Colonic mucosa (tissue), 4 donors: Measurements from ENCODE around the gene EGFL6. TPM values are rescaled to one million over a fixed set of nuclear protein-coding genes. Genes with fewer than 3 reads are reported as not detected.

Source experiments
- DNase-seq: peaks from one replicate; pipeline ENCODE4 v3.0.0-alpha.2; 2020
- H3K27ac ChIP-seq: fragments of 200-600 bp; one replicate; pipeline ENCODE4 v1.8.0; 2021
- H3K27me3 ChIP-seq: fragments of 200-600 bp; one replicate; pipeline ENCODE4 v1.8.0; 2021
- H3K36me3 ChIP-seq: fragments of 200-600 bp; one replicate; pipeline ENCODE4 v1.8.0; 2021
- H3K4me1 ChIP-seq: fragments of 200-600 bp; one replicate; pipeline ENCODE4 v1.8.0; 2021; ENCODE audit warnings: mild to moderate bottlenecking
- H3K4me3 ChIP-seq: fragments of 200-600 bp; one replicate; pipeline ENCODE4 v1.8.0; 2021
- H3K9ac ChIP-seq, 2 donors: one replicate each; pipeline ENCODE4 v1.7.0; 2013; ENCODE audit warnings: control low read depth in 2 of 2, low read depth in 2 of 2, low read length in 2 of 2
- H3K9me3 ChIP-seq: fragments of 200-600 bp; one replicate; pipeline ENCODE4 v1.8.0; 2021
- intact Hi-C: fragments of 100-400 bp; cut with DNase I; formaldehyde crosslinking; loops from one replicate; pipeline ENCODE4 v1.14.1; 2022
- total RNA-seq, 2 donors: library from RNA; stranded (reverse); fragmentation: NEBNext Ultra II Directional in 1 of 2; extraction: Animal tissue kit (Norgen Biotek cat#: 25700) in 1 of 2; gene quantifications; one replicate each; pipeline ENCODE4 v1.2.1, GENCODE V29; 2021
- TF ChIP-seq, protein P1 (sequence below): fragments of 200-600 bp; IDR thresholded peaks from one replicate; pipeline ENCODE4 v1.8.0; 2022; ENCODE audit warnings: antibody characterized with exemption, mild to moderate bottlenecking
- donor health status: healthy.
- donor health status: DM: no; HTN: no; CAD: no.
- donor health status: DM: no; HTN: no; CAD: no.

The EGFL6 gene
- total RNA-seq, 2 donors from 2014 or later: 0.10 to 0.27 TPM

DNA sequence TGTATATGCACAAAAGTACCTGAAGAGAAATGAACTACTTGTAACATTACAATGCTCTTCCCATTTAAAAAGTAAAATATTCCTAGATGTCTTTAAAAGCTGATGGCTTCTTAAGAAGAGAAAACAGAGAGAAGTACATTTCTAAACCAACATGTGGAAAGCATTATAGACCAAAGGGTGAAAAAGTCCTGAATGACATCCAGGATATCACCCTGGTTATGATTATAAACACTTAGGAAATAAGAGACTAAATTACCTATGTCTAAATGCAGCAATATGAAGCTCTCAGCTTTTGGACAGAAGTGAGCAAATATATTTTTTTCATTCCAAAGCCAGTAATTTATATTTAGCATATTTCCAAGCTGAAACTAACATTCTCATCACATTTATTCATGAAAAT lies 21.7 kb upstream of the EGFL6 start:
- TF ChIP-seq, protein P1, sequence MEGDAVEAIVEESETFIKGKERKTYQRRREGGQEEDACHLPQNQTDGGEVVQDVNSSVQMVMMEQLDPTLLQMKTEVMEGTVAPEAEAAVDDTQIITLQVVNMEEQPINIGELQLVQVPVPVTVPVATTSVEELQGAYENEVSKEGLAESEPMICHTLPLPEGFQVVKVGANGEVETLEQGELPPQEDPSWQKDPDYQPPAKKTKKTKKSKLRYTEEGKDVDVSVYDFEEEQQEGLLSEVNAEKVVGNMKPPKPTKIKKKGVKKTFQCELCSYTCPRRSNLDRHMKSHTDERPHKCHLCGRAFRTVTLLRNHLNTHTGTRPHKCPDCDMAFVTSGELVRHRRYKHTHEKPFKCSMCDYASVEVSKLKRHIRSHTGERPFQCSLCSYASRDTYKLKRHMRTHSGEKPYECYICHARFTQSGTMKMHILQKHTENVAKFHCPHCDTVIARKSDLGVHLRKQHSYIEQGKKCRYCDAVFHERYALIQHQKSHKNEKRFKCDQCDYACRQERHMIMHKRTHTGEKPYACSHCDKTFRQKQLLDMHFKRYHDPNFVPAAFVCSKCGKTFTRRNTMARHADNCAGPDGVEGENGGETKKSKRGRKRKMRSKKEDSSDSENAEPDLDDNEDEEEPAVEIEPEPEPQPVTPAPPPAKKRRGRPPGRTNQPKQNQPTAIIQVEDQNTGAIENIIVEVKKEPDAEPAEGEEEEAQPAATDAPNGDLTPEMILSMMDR: no peak
- peaks cover 10% of the 10 kb centered on the region for H3K27me3 ChIP-seq

DNA sequence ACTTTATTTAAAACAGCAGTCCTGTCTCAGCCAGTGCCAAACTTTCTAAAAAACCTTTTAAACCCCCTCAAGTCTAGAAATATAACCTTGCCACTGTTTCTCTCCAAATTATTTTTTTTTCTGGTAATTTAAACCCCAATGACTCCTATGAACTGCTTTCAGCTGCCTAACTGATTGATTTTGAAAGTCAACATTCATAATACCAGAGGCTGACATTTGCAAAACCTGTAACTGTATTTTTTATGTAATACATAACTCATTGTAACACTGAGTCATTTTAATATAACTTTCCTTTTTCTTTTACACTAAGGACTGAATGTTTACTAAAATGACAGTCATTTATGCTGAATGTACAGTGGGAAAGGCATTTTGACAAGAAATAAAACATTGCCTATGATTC lies 19.1 kb upstream of the EGFL6 start:
- TF ChIP-seq, protein P1: no peak
- H3K4me3 ChIP-seq: no peak overlapping the region
- H3K36me3 ChIP-seq: no peaks in the 10 kb centered on the region
- no peaks in the 10 kb centered on the region for H3K9me3 ChIP-seq
- no peak overlapping the region for H3K9ac ChIP-seq
- no peak for DNase-seq
- intact Hi-C loops: no loop called here
- H3K27ac ChIP-seq: no peak overlapping the region
- H3K27me3 ChIP-seq: peaks cover 10% of the 10 kb centered on the region
- no peaks in the 10 kb centered on the region for H3K4me1 ChIP-seq

More for the DNA sequence above, 21.7 kb upstream of the EGFL6 start:
- no peak overlapping the region for H3K4me3 ChIP-seq
- H3K9ac ChIP-seq: no peak overlapping the region
- no peaks in the 10 kb centered on the region for H3K36me3 ChIP-seq
- intact Hi-C loops: no loop called here
- DNase-seq: no peak
- no peaks in the 10 kb centered on the region for H3K9me3 ChIP-seq
- H3K4me1 ChIP-seq: no peaks in the 10 kb centered on the region
- no peak overlapping the region for H3K27ac ChIP-seq

DNA sequence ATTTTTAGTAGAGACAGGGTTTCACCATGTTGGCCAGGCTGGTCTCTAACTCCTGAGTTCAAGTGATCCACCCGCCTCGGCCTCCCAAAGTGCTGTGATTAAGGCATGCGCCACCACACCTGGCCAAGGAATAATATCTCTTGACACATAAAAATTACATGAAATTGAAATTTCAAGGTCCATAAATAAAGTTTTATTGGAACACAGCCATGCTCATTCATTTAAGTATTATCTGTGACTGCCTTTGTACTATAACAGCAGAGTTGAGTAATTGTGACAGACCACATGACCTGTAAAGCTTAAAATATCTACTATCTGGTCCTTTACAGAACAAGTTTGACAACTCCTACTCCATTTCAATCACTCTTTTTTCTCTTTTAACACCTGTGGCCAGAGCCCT lies 17.8 kb upstream of the EGFL6 start:
- peaks cover 10% of the 10 kb centered on the region for H3K27me3 ChIP-seq
- H3K36me3 ChIP-seq: no peaks in the 10 kb centered on the region
- no peaks in the 10 kb centered on the region for H3K4me1 ChIP-seq
- TF ChIP-seq, protein P1: no peak
- no peak overlapping the region for H3K9ac ChIP-seq
- DNase-seq: no peak
- no peaks in the 10 kb centered on the region for H3K9me3 ChIP-seq
- no peak overlapping the region for H3K27ac ChIP-seq
- intact Hi-C loops: no loop called here
- no peak overlapping the region for H3K4me3 ChIP-seq

DNA sequence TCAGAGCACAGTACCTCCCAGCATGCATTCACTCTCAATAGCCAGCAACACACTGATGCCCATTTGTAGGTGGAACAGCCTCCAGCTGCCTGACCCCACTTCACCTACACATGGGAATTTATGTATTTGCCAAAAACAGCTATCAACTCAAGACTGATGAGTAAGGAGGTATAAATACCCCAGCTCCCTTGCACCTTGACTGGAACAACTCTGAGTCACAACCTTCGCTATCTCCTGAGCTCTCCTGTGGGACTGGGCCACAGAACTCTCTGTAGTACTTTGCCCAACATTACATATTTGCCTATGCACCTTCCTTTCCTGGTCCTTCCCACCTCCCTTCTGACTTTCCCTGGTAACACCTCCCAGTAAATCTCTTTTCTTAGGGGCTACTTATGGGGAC lies 16.5 kb upstream of the EGFL6 start:
- H3K27me3 ChIP-seq: peaks cover 14% of the 10 kb centered on the region
- intact Hi-C loops: no loop called here
- H3K4me3 ChIP-seq: no peak overlapping the region
- TF ChIP-seq, protein P1: no peak
- no peaks in the 10 kb centered on the region for H3K9me3 ChIP-seq
- no peaks in the 10 kb centered on the region for H3K36me3 ChIP-seq
- no peak overlapping the region for H3K27ac ChIP-seq
- no peaks in the 10 kb centered on the region for H3K4me1 ChIP-seq
- no peak for DNase-seq
- no peak overlapping the region for H3K9ac ChIP-seq

DNA sequence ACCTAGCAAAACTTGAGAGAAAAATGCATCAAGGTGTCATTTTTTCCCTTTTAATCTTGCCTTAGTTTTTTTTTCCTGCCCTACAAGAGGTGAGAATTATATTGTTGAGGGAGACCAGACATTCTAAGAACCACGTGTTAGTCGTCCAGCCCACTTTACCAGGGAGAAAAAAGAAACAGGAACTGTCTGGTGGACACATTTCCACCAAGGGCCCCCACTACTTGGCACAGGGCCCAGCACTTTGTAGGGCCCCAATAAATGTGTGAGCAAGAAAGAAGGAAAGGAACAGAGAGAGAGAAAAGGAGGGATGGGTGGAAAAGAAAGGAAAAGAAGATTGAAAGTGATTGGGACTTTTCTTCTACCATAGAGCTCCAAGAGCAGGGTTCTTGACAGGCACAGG lies 3.9 kb upstream of the EGFL6 start:
- intact Hi-C loops: no loop called here
- H3K27ac ChIP-seq: no peak overlapping the region
- H3K4me3 ChIP-seq: no peak overlapping the region
- no peak for DNase-seq
- no peak overlapping the region for H3K9ac ChIP-seq
- H3K36me3 ChIP-seq: no peaks in the 10 kb centered on the region
- H3K9me3 ChIP-seq: no peaks in the 10 kb centered on the region
- peaks cover 23% of the 10 kb centered on the region for H3K27me3 ChIP-seq
- TF ChIP-seq, protein P1: no peak
- H3K4me1 ChIP-seq: no peaks in the 10 kb centered on the region

DNA sequence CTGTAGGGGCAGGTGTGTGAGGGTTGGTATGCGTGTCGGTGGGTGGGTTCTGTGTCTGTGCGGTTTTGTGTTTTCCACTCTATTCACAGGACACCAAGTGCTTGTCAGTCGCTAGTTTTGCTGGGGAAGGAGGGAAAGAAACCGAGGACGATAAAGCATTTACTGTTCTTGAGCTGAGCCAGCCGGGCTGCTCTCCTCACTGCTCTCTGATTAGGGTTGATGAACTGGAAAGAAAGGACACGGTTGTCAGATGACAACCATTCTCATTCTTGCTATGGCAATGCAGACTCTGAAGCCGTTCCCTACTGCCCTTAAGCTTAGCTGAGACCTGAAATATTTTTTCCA lies 832 bp downstream of the EGFL6 start:
- Histone ChIP-seq H3K27me3 (peaks cover 22% of the 10 kb centered on the region), H3K9ac (no peak overlapping the region), H3K27ac (no peak overlapping the region), H3K9me3 (no peaks in the 10 kb centered on the region), H3K4me3 (no peak overlapping the region), H3K36me3 (no peaks in the 10 kb centered on the region), H3K4me1 (no peaks in the 10 kb centered on the region)
- TF ChIP-seq, protein P1: no peak
- intact Hi-C loops: no loop called here
- no peak for DNase-seq
